T-cell (primary cell): ENCODE results near the gene CYSRT1. TPM values are rescaled to one million over a fixed set of nuclear protein-coding genes. Genes with fewer than 3 reads are reported as not detected.

ENCODE experiments used
- ATAC-seq, 4 experiments: fragments of 200-7000 bp in 3 of 4; fragments of 150-1000 bp in 1 of 4; cut with Tn5 transposase; replicated peaks in 1 of 4; 1 replicate in 3 of 4; 2 replicates in 1 of 4; pipeline ENCODE4 v1.10.0; 2021; ENCODE audit warnings: moderate library complexity in 3 of 4, mild to moderate bottlenecking in 2 of 4, moderate number of reproducible peaks in 1 of 4
- CTCF ChIA-PET, 2 donors: fragments of 300-600 bp; sonication (Branson Sonifier 250); formaldehyde crosslinking; loops; one replicate each; lab custom pipeline; 2022; ENCODE audit warnings: antibody characterized with exemption in 2 of 2; lab: Charles Lee
- POLR2A ChIA-PET, 2 donors: fragments of 300-600 bp; sonication (Branson Sonifier 250); formaldehyde crosslinking; loops; one replicate each; lab custom pipeline; 2022; ENCODE audit warnings: antibody characterized with exemption in 2 of 2; lab: Charles Lee
- DNase-seq, 35 experiments: peaks; one replicate each; pipeline versions ENCODE4 v3.0.0 to v3.0.0-alpha.2; 2013 to 2023
- H3K27ac ChIP-seq: one replicate; pipeline ENCODE4 v1.5.1; 2013; ENCODE audit warnings: low read length
- H3K27me3 ChIP-seq, 2 experiments: replicated peaks in 1 of 2; 1 replicate in 1 of 2; 2 replicates in 1 of 2; pipeline versions ENCODE4 v1.6.1 to v1.7.0; 2013; ENCODE audit warnings: low read length in 1 of 2, mixed read lengths in 1 of 2; ENCODE audit not compliant: control insufficient read depth in 2 of 2, insufficient read depth in 2 of 2; ENCODE audit errors: extremely low read depth in 1 of 2
- H3K36me3 ChIP-seq, 2 donors: 1 replicate in 1 of 2; 2 replicates in 1 of 2; pipeline versions ENCODE4 v1.6.1 to v1.7.0; 2013; ENCODE audit warnings: low read length in 1 of 2; ENCODE audit not compliant: control insufficient read depth in 2 of 2, insufficient read depth in 1 of 2; ENCODE audit errors: extremely low read depth in 1 of 2
- H3K4me1 ChIP-seq, 2 experiments: 1 replicate in 1 of 2; 2 replicates in 1 of 2; pipeline versions ENCODE4 v1.6.1 to v1.7.0; 2013; ENCODE audit warnings: low read length in 2 of 2, mixed read lengths in 1 of 2; ENCODE audit not compliant: insufficient read depth in 2 of 2, control insufficient read depth in 1 of 2; ENCODE audit errors: extremely low read depth in 1 of 2
- H3K4me3 ChIP-seq, 2 donors: 1 replicate in 1 of 2; 2 replicates in 1 of 2; pipeline versions ENCODE4 v1.5.1 to v1.7.0; 2013; ENCODE audit warnings: mild to moderate bottlenecking in 2 of 2, low read length in 1 of 2, moderate library complexity in 1 of 2; ENCODE audit not compliant: control insufficient read depth in 1 of 2; ENCODE audit errors: extremely low read depth in 1 of 2
- H3K9me3 ChIP-seq: 2 replicates; pipeline ENCODE4 v1.7.0; 2013
- H3K27ac Mint-ChIP-seq, 2 donors: one replicate each; pipeline ENCODE4 v1.8.0; 2020 to 2021; ENCODE audit warnings: mild to moderate bottlenecking in 2 of 2, mixed read lengths in 2 of 2
- H3K27me3 Mint-ChIP-seq, 2 donors: one replicate each; pipeline ENCODE4 v1.8.0; 2021 to 2022; ENCODE audit warnings: mixed read lengths in 2 of 2
- H3K36me3 Mint-ChIP-seq: one replicate; pipeline ENCODE4 v1.8.0; 2021; ENCODE audit warnings: mixed read lengths
- H3K4me1 Mint-ChIP-seq, 3 donors: one replicate each; pipeline ENCODE4 v1.8.0; 2020 to 2022; ENCODE audit warnings: mixed read lengths in 3 of 3, mild to moderate bottlenecking in 1 of 3
- H3K4me3 Mint-ChIP-seq, 3 donors: one replicate each; pipeline ENCODE4 v1.8.0; 2020 to 2022; ENCODE audit warnings: mild to moderate bottlenecking in 3 of 3, mixed read lengths in 3 of 3, moderate library complexity in 3 of 3
- H3K9me3 Mint-ChIP-seq, 3 donors: one replicate each; pipeline ENCODE4 v1.8.0; 2020 to 2022; ENCODE audit warnings: mixed read lengths in 3 of 3
- WGBS: methylation state at CpG from one replicate; pipeline ENCODE4 v1.1.5; 2013; ENCODE audit warnings: missing lambda C conversion rate; ENCODE audit not compliant: insufficient coverage; 5-methylcytosine and 5-hydroxymethylcytosine counted together
- total RNA-seq, 35 experiments: library from RNA in 6 of 35; stranded (reverse) in 6 of 35; fragments of 120-200 nt in 1 of 35; gene quantifications; one replicate each; pipeline versions ENCODE4 v1.2.1 to v1.2.4 and lab custom pipeline; 2013 to 2026

CYSRT1 gene
- total RNA-seq, 5 donors from 2014 or later (not counting 1 experiment from before 2014, with no cell fraction given) = 0.32 to 0.58 (median 0.45) TPM; not detected in 1

DNA sequence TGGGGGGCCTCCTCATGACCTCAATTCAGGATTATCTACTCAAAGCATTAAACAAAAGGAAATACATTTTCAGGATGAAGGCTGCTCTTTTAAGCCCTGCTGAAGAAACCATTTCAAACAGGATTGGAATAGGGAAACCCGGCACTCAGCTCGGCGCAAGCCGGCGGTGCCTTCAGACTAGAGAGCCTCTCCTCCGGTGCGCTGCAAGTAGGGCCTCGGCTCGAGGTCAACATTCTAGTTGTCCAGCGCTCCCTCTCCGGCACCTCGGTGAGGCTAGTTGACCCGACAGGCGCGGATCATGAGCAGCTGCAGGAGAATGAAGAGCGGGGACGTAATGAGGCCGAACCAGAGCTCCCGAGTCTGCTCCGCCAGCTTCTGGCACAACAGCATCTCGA, 20.2 kb upstream of the CYSRT1 start:
- Histone ChIP-seq H3K9me3 (no peaks in the 10 kb centered on the region), H3K4me3 (peak overlapping the region; percentile 71 to 88), H3K27ac (peak overlapping the region; percentile 73), H3K27me3 (peaks cover 0 to under 1% of the 10 kb centered on the region in 2 experiments), H3K36me3 (peaks cover 0 to 6% of the 10 kb centered on the region in 2 donors), H3K4me1 (peaks cover 22 to 53% of the 10 kb centered on the region in 2 experiments)
- peak overlapping the region; percentile 88 to 89 for H3K27ac Mint-ChIP-seq
- ChIA-PET POLR2A (interaction anchor here in 1 of 2 donors (1.2 kb wide), 1 partner anchor 36 kb away, joined by 4 read pairs; the partner anchor contains the start of gene TUBB4B), CTCF (interaction anchor here in 1 of 2 donors (0.5 to 0.6 kb wide), 2 partner anchors 32 to 84 kb away, joined by 3 read pairs; no protein-coding TSS in a partner anchor)
- ATAC-seq (no peak), DNase-seq (no peak)
- no peaks in the 10 kb centered on the region for H3K27me3 Mint-ChIP-seq
- H3K9me3 Mint-ChIP-seq = no peaks in the 10 kb centered on the region
- H3K4me3 Mint-ChIP-seq = peak overlapping the region; percentile 90 to 92 (median 91)
- peaks cover 39 to 63% (median 48%) of the 10 kb centered on the region in 3 donors for H3K4me1 Mint-ChIP-seq
- peaks cover 9% of the 10 kb centered on the region for H3K36me3 Mint-ChIP-seq
- 21% methylated on average over 20 of the region's 21 CpGs for WGBS

DNA sequence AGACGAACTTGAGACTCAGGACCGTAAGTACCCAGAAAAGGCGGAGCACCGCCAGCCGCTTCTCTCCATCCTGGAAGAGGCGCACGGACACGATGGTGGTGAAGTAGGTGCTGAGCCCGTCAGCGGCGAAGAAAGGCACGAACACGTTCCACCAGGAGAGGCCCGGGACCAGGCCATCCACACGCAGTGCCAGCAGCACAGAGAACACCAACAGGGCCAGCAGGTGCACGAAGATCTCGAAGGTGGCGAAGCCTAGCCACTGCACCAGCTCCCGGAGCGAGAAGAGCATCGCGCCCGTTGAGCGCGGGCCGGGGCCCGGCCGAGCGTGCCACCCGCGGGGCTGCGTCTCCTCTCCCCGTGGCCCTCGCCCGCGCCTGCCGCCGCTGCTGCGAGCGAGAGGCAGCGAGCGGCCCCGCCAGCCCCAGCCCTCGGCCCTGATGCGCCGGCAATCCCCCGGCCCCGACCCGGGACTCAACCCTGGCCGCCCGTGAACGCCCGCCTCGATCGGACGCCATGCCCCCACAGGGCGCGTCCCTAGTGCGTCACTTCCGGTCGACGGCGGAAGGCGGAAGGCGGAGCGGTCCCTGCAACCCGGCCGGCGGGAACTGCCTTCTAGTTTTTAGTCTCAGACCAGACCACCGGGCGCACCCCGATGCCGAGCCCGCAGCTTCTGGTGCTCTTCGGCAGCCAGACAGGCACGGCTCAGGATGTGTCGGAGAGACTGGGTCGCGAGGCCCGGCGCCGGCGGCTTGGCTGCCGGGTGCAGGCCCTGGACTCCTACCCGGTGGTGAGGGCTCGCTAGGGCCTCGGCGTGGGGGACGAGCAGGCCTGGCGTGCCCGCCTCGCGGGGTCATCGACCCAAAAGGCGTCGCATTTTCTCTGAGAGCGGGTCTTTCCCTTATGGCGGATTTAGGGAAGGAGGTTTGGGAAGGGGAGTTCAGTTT, 19.6 kb upstream of the CYSRT1 start, which contains the start of the genes NDOR1 and TMEM203:
NDOR1 (plus strand) TSS at position 575 of the 944 bp plus-strand sequence; CDS start at position 653, 78 bp downstream.
TMEM203 (minus strand) TSS at position 523 of the 944 bp plus-strand sequence; CDS start at position 289, 234 bp downstream.
- H3K4me3 ChIP-seq = peak within 1 kb of the TSS; percentile 71 to 88
- no peaks in the 10 kb centered on the region for H3K27me3 Mint-ChIP-seq
- peak within 1 kb of the TSS; percentile 90 to 92 (median 91) for H3K4me3 Mint-ChIP-seq
- H3K9me3 Mint-ChIP-seq = no peaks in the 10 kb centered on the region
- POLR2A ChIA-PET = interaction anchor here (1.0 to 1.2 kb wide), 2 partner anchors 17 to 36 kb away, joined by 3 to 4 read pairs; partner anchors contain the start of genes RNF208 (in 1 of the 2) and TUBB4B (in 1 of the 2)
- H3K27ac ChIP-seq = peak within 1 kb of the TSS; percentile 73
- H3K27ac Mint-ChIP-seq = peak within 1 kb of the TSS; percentile 88 to 89
- peaks cover 0 to 6% of the 10 kb centered on the region in 2 donors for H3K36me3 ChIP-seq
- peaks cover 39 to 63% (median 48%) of the 10 kb centered on the region in 3 donors for H3K4me1 Mint-ChIP-seq
- peaks cover 22 to 51% of the 10 kb centered on the region in 2 experiments for H3K4me1 ChIP-seq
- H3K9me3 ChIP-seq = no peaks in the 10 kb centered on the region
- no peaks in the 10 kb centered on the region for H3K27me3 ChIP-seq
- DNase-seq (peak; percentile 80 to 95 (median 91)), ATAC-seq (peak; percentile 50 to 59 (median 54))
- peaks cover 9% of the 10 kb centered on the region for H3K36me3 Mint-ChIP-seq
- under 1% methylated on average over 95 of the region's 98 CpGs for WGBS
- CTCF ChIA-PET = interaction anchor here in 1 of 2 donors (0.6 kb wide), 1 partner anchor 31 kb away, joined by 3 read pairs; no protein-coding TSS in a partner anchor

DNA sequence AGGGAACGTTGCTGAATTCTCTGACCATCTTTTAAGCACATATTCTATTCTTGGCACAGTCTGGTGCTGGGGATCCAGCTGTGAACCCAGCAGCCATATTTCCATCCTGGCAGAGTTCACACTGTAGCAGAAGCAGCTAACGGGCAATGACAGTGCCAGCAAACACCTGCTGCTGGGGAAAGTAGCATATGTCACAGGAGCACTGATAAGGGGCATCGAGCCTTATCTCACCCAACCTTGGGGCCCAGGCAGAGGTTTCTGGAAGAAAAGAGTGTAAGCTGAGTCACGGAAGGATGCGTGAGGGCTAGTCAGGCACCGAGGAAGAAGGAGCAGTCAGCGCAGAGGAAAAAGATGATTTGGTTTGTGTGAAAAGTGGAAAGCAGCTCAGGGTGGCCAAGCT, 18.4 kb upstream of the CYSRT1 start:
- no peaks in the 10 kb centered on the region for H3K9me3 ChIP-seq
- ChIA-PET CTCF (no interaction called here), POLR2A (interaction anchor here (0.6 to 1.0 kb wide), 2 partner anchors 15 to 30 kb away, joined by 3 to 5 read pairs; partner anchors contain the start of gene RNF208 (in 1 of the 2))
- Mint-ChIP-seq H3K27me3 (no peaks in the 10 kb centered on the region), H3K9me3 (no peaks in the 10 kb centered on the region), H3K4me3 (peak overlapping the region; percentile 90 to 92 (median 91)), H3K36me3 (peaks cover 9% of the 10 kb centered on the region), H3K4me1 (peaks cover 39 to 54% (median 41%) of the 10 kb centered on the region in 3 donors), H3K27ac (no peak overlapping the region)
- DNase-seq (no peak), ATAC-seq (no peak)
- no peak overlapping the region for H3K4me3 ChIP-seq
- H3K27ac ChIP-seq = no peak overlapping the region
- H3K4me1 ChIP-seq = peaks cover 19 to 44% of the 10 kb centered on the region in 2 experiments
- 82% methylated on average over 6 of the region's 7 CpGs for WGBS
- H3K27me3 ChIP-seq = no peaks in the 10 kb centered on the region
- H3K36me3 ChIP-seq = peaks cover 0 to 6% of the 10 kb centered on the region in 2 donors

DNA sequence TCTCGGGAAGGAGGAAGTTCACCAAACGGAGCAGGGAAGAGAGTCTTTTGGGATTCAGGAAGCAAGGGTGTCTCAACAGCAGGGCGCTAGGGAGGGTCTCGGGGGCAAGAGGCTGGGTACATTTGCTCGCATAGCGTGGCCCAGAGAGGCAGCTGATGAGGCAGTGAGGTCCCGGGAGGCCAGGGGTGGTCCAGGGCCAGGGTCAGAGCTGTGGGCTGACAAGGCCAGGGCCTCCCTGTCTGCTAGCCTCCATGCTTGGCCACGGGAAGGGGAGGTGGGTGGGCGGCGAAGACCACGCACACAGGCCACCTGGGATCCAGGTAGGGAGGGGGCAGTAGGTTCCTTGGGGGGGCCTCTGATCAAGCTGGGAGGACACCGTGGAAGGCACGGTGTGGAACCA, 13.4 kb upstream of the CYSRT1 start:
- peaks cover 9% of the 10 kb centered on the region for H3K36me3 Mint-ChIP-seq
- no peaks in the 10 kb centered on the region for H3K9me3 Mint-ChIP-seq
- H3K27me3 Mint-ChIP-seq = no peaks in the 10 kb centered on the region
- Histone ChIP-seq H3K36me3 (peaks cover 0 to 5% of the 10 kb centered on the region in 2 donors), H3K9me3 (no peaks in the 10 kb centered on the region), H3K4me3 (no peak overlapping the region), H3K4me1 (peaks cover 2 to 12% of the 10 kb centered on the region in 2 experiments), H3K27me3 (no peaks in the 10 kb centered on the region), H3K27ac (no peak overlapping the region)
- no peak for DNase-seq
- H3K4me1 Mint-ChIP-seq = peaks cover 12 to 17% (median 12%) of the 10 kb centered on the region in 3 donors
- WGBS = 91% methylated on average over 13 of the region's 13 CpGs
- CTCF ChIA-PET = no interaction called here
- no peak overlapping the region for H3K4me3 Mint-ChIP-seq
- POLR2A ChIA-PET = no interaction called here
- H3K27ac Mint-ChIP-seq = no peak overlapping the region
- ATAC-seq = no peak

DNA sequence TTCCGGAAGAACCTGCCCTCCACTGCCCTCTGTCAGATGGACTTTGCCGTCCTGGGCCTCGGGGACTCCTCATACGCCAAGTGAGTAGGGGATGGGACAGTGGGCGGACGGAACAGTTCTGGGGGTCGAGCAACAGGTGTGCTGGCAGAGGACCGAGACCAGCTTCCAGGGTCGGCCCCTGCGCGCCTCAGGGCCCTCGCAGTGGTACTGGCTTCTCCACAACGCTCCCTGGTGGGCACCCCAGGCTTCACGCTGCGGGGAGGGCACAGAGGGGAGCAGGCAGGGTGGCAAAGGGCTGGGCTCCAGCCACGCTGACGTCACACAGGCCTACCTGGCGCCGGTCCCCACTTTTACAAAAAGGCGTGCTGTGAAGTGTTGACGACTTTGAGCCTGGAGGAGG, 12.5 kb upstream of the CYSRT1 start:
- ATAC-seq = no peak
- H3K4me3 ChIP-seq = no peak overlapping the region
- no peaks in the 10 kb centered on the region for H3K27me3 ChIP-seq
- peaks cover 0 to 5% of the 10 kb centered on the region in 2 donors for H3K36me3 ChIP-seq
- H3K27me3 Mint-ChIP-seq = no peaks in the 10 kb centered on the region
- 92% methylated on average over 21 of the region's 21 CpGs for WGBS
- ChIA-PET CTCF (no interaction called here), POLR2A (no interaction called here)
- H3K9me3 ChIP-seq = no peaks in the 10 kb centered on the region
- peaks cover 2 to 8% (median 2%) of the 10 kb centered on the region in 3 donors for H3K4me1 Mint-ChIP-seq
- H3K4me1 ChIP-seq = peaks cover 0 to 2% of the 10 kb centered on the region in 2 experiments
- no peaks in the 10 kb centered on the region for H3K9me3 Mint-ChIP-seq
- H3K27ac ChIP-seq = no peak overlapping the region
- H3K27ac Mint-ChIP-seq = no peak overlapping the region
- no peak for DNase-seq
- H3K36me3 Mint-ChIP-seq = peaks cover 5% of the 10 kb centered on the region
- no peak overlapping the region for H3K4me3 Mint-ChIP-seq
